GM21825 (cell line): ENCODE results near the gene DMRT1.
"Not testable (repeated sequence)": the region's sequence is repeated elsewhere in the genome, so short reads cannot be mapped to it uniquely, and the experiment has no call there.

Experiments
- ATAC-seq: cut with Tn5 transposase; IDR thresholded peaks from one replicate; pipeline ENCODE4 v1.9.1; 2021; ENCODE audit warnings: mild to moderate bottlenecking, moderate library complexity; ENCODE audit not compliant: unreplicated experiment

DMRT1 gene

GRCh38 chr9:852539-852938 lies 11.0 kb downstream of the DMRT1 start:
- ATAC-seq = no peak

- ATAC-seq = peak; percentile 100
Measured at GRCh38 chr9:859251-859650, 17.8 kb downstream of the DMRT1 start.

- ATAC-seq = no peak
Measured at GRCh38 chr9:860706-861105, 19.2 kb downstream of the DMRT1 start.

DNA sequence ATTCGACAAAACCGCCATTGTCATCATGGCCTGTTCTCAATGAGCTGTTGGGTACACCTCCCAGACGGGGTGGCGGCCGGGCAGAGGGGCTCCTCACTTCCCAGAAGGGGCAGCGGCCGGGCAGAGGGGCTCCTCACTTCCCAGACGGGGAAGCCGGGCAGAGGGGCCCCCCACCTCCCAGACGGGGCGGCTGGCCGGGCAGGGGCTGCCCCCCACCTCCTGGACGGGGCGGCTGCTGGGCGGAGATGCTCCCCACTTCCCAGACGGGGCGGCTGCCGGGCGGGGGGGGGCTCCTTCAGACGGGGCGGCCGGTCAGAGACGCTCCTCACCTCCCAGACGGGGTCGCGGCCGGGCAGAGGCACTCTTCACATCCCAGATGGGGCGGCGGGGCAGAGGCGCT lies 20.0 kb downstream of the DMRT1 start:
- ATAC-seq = not testable (repeated sequence)

DNA sequence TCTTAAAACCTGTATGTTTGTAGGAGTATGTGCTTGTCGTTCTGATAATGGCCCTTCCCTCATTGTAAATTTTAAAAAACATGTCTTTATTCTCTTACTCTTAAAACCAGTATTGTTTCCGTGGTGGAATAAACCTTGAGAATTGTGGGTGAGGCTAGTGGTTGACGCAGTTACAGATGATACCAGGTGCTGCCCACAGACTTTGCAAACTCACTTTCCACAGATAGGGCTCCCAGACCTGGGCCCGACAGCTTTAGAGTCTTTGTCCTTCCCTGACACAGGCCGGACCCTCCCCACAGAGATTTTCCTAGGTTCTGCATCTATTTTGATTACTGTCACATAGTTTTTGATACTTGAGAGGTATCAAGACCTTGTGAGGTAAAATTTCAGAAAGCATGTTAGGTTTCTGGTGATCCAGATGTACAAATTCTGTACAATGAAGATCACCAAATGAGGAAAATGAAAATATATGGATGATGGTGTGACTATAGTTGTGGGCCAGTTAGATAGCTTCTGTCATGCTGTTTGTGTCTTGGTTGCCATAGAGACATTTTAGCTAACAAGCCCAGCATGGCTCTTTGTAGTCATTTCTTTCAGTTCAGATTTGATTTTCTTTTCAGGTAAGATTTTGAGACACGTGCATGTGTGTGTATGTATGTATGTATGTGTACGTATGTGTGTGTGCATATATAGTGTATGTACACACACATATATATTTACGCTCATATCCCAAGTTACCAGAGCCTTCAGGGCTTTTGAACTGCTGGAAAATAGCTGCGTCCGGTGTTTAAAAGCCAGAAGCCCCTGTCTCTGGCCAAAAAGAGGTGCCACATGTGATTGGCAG lies 33.8 kb downstream of the DMRT1 start:
- no peak for ATAC-seq

DNA sequence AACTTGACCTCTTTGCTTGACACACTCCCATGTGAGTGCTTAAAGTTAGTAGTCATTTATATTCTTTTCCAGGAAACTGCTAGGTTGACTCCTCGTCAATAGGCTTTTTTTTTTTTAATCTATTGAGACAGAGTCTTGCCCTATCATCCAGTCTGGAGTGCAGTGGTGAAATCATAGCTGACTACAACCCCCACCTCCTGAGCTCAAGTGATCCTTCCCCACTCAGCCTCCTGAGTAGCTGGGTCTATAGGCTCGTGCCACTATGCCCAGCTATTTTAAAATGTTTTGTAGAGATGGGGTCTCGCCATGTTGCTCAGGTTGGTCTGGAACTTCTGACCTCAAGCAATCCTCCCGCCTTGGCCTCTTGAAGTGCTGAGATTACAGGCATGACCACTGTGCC lies 34.9 kb downstream of the DMRT1 start:
- no peak for ATAC-seq

DNA sequence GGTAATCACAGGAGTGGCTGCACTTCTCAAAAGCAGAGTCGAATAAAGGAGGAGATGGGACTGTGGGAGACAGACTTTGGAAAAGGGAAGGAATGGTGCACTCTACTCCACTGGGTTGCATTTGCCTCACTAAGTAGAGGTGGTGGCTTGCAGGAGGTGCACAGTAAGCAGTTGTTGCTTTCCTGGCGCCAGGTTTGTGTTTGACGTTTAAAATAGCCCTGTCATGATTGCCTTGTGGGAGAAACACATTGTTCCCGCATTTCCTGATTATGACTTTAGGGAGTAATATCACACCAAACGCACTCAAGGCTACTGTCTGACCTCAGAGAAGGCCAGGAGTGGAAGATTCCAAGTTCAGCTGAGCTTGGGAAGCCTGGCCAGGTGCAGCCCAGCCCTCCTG lies 36.7 kb downstream of the DMRT1 start:
- no peak for ATAC-seq

- ATAC-seq = no peak
Measured at GRCh38 chr9:880725-881124, 39.2 kb downstream of the DMRT1 start.

DNA sequence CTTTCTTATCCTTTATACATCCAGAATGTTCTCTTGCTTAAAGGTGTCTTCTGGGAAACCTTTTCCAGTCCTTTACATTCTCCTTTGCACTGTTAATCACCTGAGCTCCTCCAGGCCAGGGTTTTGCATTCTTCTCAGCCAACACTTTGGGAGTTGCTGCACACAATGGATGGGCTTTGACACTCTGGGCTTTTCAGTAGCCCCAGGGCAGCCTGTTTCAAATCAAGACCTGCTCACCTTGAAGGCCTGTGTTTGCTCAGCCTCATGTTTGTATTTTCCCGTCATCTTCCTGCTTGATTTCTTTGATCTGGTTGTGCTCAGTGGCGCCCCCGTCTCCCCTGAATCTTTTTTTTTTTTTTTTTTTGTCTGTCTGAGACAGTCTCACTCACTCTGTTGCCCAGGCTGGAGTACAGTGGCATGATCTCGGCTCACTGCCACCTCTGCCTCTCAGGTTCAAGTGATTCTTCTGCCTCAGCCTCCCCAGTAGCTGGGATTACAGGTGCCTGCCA lies 41.0 kb downstream of the DMRT1 start:
- no peak for ATAC-seq

DNA sequence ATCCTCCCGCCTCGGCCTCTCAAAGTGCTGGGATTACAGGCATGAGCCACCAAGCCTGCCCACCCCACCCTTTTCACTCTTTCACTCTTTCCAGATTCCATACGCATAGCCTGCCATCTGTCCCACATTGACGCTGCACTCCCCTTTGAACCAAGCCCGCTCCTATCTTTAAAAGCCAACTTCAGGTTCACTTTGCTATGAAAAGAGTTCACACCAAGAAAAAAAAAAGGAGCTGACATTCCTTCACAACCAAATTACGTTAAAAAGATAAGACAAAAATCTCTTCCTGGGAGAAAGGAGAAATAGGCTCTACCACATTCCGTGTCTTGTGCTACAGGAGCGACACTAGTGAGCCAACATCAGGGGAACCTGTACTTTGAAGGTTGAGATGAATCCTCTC lies 41.5 kb downstream of the DMRT1 start:
- no peak for ATAC-seq

- ATAC-seq = no peak
Measured at GRCh38 chr9:886886-887285, 45.4 kb downstream of the DMRT1 start.

- no peak for ATAC-seq
Measured at GRCh38 chr9:892123-892522, 50.6 kb downstream of the DMRT1 start.

DNA sequence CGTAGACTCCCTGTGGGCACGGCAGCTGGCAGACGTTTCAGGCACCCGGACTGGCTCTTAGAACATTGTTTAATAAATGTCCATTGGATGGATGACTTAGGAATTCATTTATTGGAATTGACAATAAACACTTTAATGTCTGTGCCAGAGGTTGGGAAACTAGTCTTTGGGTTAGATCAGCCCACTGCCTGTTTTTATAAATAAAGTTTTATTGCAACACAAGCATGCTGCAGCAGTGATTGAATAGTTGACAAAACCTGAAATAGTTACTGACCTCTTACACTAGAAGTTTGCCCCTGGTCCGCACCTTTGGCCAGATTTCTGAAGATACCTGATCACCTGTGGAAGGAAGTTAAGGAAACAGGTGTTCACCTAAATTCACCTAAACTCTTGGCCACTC lies 51.6 kb downstream of the DMRT1 start:
- no peak for ATAC-seq

- ATAC-seq = peak; percentile 100
Measured at GRCh38 chr9:893843-894420, 52.4 kb downstream of the DMRT1 start.

- no peak for ATAC-seq
Measured at GRCh38 chr9:899440-900184, 58.1 kb downstream of the DMRT1 start.

DNA sequence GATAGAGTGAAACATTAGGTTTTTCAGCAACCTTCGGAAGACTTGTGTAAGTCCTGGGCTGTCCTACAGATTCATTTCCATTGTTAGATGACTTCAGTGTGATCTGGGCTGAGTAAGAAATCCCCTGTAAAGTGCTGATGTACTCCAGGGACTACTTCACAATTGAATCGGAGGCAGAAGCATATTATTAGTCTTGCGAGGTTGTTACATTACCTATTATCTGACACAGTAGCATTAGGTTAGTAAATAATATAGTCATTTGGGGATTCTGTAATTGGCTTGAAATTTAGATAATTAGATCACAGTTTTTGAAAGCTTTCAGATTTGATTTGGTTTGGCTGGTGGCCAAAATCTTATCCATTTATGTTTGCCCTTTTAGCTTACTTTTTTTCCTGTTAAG lies 62.4 kb downstream of the DMRT1 start:
- no peak for ATAC-seq

DNA sequence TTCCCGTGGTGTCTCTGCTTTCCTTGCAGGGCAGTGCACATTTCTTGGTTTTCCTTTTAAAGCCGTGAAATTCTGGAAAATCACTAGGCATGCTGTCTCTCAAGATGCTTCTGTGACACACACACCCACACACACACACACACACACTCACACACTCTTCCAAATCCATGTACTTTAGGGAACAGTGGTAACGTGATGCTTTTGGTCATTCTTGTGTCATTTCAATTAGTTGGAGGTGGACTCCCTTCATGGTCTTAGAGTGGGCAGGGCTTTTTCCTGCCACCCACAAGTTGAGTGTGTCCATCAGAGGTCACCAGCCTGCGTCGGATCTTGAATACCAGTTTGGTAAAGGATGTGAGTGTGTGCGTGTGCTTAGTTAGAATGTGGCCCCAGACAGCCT lies 64.4 kb downstream of the DMRT1 start:
- no peak for ATAC-seq

- no peak for ATAC-seq
Measured at GRCh38 chr9:908536-909205, 67.2 kb downstream of the DMRT1 start.

- no peak for ATAC-seq
Measured at GRCh38 chr9:911005-911404, 69.5 kb downstream of the DMRT1 start.

- ATAC-seq = no peak
Measured at GRCh38 chr9:912776-913175, 71.3 kb downstream of the DMRT1 start.

DNA sequence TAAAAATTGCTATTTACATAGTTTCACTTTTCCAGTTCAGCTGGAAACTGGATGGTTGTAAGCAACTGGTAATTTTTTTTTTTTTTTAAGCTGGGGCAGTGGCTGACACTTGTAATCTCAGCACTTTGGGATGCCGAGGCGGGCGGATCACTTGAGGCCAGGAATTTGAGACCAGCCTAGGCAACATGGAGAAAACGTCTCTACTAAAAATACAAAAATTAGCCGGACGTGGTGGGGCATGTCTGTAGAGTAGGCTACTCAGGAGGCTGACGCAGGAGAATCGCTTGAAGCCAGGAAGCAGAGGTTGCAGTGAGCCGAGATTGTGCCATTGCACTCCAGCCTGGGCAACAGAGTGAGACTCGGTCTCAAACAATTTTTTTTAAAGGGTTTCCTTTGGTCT lies 72.0 kb downstream of the DMRT1 start:
- not testable (repeated sequence) for ATAC-seq
